Measurements from ENCODE around the gene PIK3CD. TPM values are rescaled to one million over a fixed set of nuclear protein-coding genes. Genes with fewer than 3 reads are reported as not detected.

The PIK3CD gene
- total and polyA plus RNA-seq, 10 of the 15 experiments (the other 5 are each of a cell fraction or from before 2014, with no cell fraction given), result 7.0 to 101 (median 51.1) TPM

DNA sequence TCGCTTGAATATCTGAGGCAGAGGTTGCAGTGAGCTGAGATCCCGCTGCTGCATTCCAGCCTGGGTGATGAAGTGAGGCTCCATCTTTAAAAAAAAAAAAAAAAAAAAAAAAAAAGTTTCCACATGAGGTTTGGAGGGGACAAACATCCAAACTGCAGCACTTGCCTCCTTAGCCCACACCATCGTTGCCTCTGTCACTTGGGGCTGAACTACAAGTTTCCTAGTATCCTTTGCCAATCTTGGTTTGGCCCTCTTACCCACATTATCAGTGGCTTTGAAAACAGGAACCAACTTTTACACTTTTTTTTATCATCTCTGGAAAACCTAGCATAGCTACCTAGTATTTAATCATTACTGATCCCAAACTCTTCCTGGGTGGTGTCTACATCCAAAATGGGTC lies 113.0 kb downstream of the PIK3CD start:
- ChIA-PET POLR2A (interaction anchor here (0.7 kb wide), 1 partner anchor 16 kb away, joined by 3 read pairs; no protein-coding TSS in a partner anchor), CTCF (interaction anchor here (0.6 to 1.1 kb wide), 2 partner anchors 20 to 613 kb away, joined by 3 to 6 read pairs; no protein-coding TSS in a partner anchor)

More for the DNA sequence above, 113.0 kb downstream of the PIK3CD start:
- no peak overlapping the region for H3K27ac ChIP-seq (ENCODE audit: control insufficient read depth, insufficient read depth)
- no peak overlapping the region for H3K4me2 ChIP-seq (ENCODE audit: control insufficient read depth, insufficient read depth)
- no peak overlapping the region for H2AFZ ChIP-seq (ENCODE audit: control insufficient read depth, low read depth, low read length)
- no peaks in the 10 kb centered on the region for H3K27me3 ChIP-seq (replicated peaks in 1 of 2; ENCODE audit: control insufficient read depth in 2 of 2, insufficient read depth in 2 of 2, low read length in 1 of 2)
- H3K36me3 ChIP-seq (ENCODE audit: control insufficient read depth in 2 of 2, insufficient read depth in 2 of 2, low read length in 1 of 2), result peaks cover 2% of the 10 kb centered on the region in 2 experiments; a peak in 2 of 4 replicates
- H3K9ac ChIP-seq (ENCODE audit: control insufficient read depth, insufficient read depth, low read length), result no peak overlapping the region
- no peak for DNase-seq (ENCODE audit: low read depth, low spot score)
- H3K4me3 ChIP-seq, result no peak overlapping the region
- intact Hi-C loops (cut with micrococcal nuclease; ENCODE audit: unreplicated experiment), result no loop called here
- SMC1A ChIA-PET (ENCODE audit: uncharacterized antibody, unreplicated experiment), result interaction anchor here (0.6 to 1.4 kb wide), 2 partner anchors 20 to 81 kb away, joined by 4 read pairs; no protein-coding TSS in a partner anchor
- no peak for ATAC-seq
- in situ Hi-C loops (cut with MboI), result no loop called here
- no TSS peak for BruUV-seq (replicated peaks)
- H3K4me1 ChIP-seq (ENCODE audit: control insufficient read depth, insufficient read depth, low read length), result no peaks in the 10 kb centered on the region
- FAIRE-seq, result no peak
- H3K79me2 ChIP-seq (ENCODE audit: control insufficient read depth, insufficient read depth, low read length), result no peaks in the 10 kb centered on the region; the same call in 1 of the 2 replicates
- RAD21 ChIA-PET (ENCODE audit: unreplicated experiment), result interaction anchor here (0.6 kb wide), 1 partner anchor 27 kb away, joined by 4 read pairs; no protein-coding TSS in a partner anchor
- H3K9me3 ChIP-seq (replicated peaks; ENCODE audit: control insufficient read depth, insufficient read depth, low read length), result no peaks in the 10 kb centered on the region
- no peaks in the 10 kb centered on the region for H4K20me1 ChIP-seq (ENCODE audit: control insufficient read depth, insufficient read depth)
- 76% methylated on average over 3 of the region's 3 CpGs for WGBS (ENCODE audit: insufficient coverage, insufficient replicate concordance, low lambda C conversion rate, missing lambda C conversion rate)
- TF ChIP-seq JUND (IDR thresholded peaks at IDR 0.05; ENCODE audit: low read depth, low read length), result no peak
- TF ChIP-seq ZNF622 (IDR thresholded peaks at IDR 0.05), result no peak
- no peak for TF ChIP-seq POLR2AphosphoS2 (IDR thresholded peaks at IDR 0.05; ENCODE audit: low read depth, low read length)
- no peak for TF ChIP-seq MXI1 (IDR thresholded peaks at IDR 0.05; ENCODE audit: low read depth, low read length)
- TF ChIP-seq PAX5 (IDR thresholded peaks at IDR 0.05; ENCODE audit: borderline replicate concordance, low read depth, low read length), result no peak
- no peak for TF ChIP-seq SMAD1 (IDR thresholded peaks at IDR 0.05; ENCODE audit: low read depth, partially characterized antibody)
- TF ChIP-seq RCOR1 (conservative IDR thresholded peaks at IDR 0.05; ENCODE audit: low read depth, low read length), result no peak
- TF ChIP-seq NRF1 (conservative IDR thresholded peaks at IDR 0.05; ENCODE audit: low read depth, low read length), result no peak
- TF ChIP-seq CHD4 (IDR thresholded peaks at IDR 0.05), result no peak
- no peak for TF ChIP-seq NBN (IDR thresholded peaks at IDR 0.05)
- TF ChIP-seq, protein P1, sequence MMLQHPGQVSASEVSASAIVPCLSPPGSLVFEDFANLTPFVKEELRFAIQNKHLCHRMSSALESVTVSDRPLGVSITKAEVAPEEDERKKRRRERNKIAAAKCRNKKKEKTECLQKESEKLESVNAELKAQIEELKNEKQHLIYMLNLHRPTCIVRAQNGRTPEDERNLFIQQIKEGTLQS (IDR thresholded peaks at IDR 0.05; ENCODE audit: borderline replicate concordance, extremely low read depth, low read depth, low read length), result no peak
- TF ChIP-seq, protein P2, sequence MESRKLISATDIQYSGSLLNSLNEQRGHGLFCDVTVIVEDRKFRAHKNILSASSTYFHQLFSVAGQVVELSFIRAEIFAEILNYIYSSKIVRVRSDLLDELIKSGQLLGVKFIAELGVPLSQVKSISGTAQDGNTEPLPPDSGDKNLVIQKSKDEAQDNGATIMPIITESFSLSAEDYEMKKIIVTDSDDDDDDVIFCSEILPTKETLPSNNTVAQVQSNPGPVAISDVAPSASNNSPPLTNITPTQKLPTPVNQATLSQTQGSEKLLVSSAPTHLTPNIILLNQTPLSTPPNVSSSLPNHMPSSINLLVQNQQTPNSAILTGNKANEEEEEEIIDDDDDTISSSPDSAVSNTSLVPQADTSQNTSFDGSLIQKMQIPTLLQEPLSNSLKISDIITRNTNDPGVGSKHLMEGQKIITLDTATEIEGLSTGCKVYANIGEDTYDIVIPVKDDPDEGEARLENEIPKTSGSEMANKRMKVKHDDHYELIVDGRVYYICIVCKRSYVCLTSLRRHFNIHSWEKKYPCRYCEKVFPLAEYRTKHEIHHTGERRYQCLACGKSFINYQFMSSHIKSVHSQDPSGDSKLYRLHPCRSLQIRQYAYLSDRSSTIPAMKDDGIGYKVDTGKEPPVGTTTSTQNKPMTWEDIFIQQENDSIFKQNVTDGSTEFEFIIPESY (IDR thresholded peaks at IDR 0.05), result no peak
- TF ChIP-seq CHD1 (IDR thresholded peaks at IDR 0.05; ENCODE audit: low read depth, low read length), result no peak
- TF ChIP-seq NFYA (IDR thresholded peaks at IDR 0.05; ENCODE audit: borderline replicate concordance, low read depth, low read length), result no peak
